Measurements from ENCODE around the gene PTPRN2. TPM values are rescaled to one million over a fixed set of nuclear protein-coding genes. Genes with fewer than 3 reads are reported as not detected.

Gene PTPRN2
- total RNA-seq, 1 experiment from 2014 or later, result 0.11 TPM

- H3K4me3 ChIP-seq (ENCODE audit: low read depth, low read length, poor library complexity, severe bottlenecking), result no peak overlapping the region
- no peaks in the 10 kb centered on the region for H3K36me3 ChIP-seq (ENCODE audit: insufficient read depth, low read length, poor library complexity, severe bottlenecking)
- CTCF ChIA-PET, result no interaction called here
- BruUV-seq (replicated peaks), result no TSS peak
- POLR2A ChIA-PET (ENCODE audit: low non-redundant PET), result no interaction called here
- H3K27me3 ChIP-seq (replicated peaks; ENCODE audit: insufficient read depth, low read depth, low read length, poor library complexity), result peaks cover 10% of the 10 kb centered on the region
- H3K27ac ChIP-seq (ENCODE audit: low read depth, low read length, poor library complexity, severe bottlenecking), result no peak overlapping the region
- H3K4me1 ChIP-seq (ENCODE audit: insufficient read depth, low read length, poor library complexity, severe bottlenecking), result no peaks in the 10 kb centered on the region
- no peak for TF ChIP-seq EZH2 (IDR thresholded peaks at IDR 0.05; ENCODE audit: borderline replicate concordance, low read depth, low read length, poor library complexity, severe bottlenecking)
- no peak for TF ChIP-seq CTCF (conservative IDR thresholded peaks at IDR 0.05; ENCODE audit: low read depth, low read length)
- H3K9me3 ChIP-seq (ENCODE audit: low read depth, low read length, poor library complexity, severe bottlenecking), result no peaks in the 10 kb centered on the region
- DNase-seq (ENCODE audit: low spot score), result no peak
- intact Hi-C loops (cut with micrococcal nuclease; ENCODE audit: unreplicated experiment), result no loop called here
Measured at GRCh38 chr7:158449266-158449665, 138.4 kb downstream of the PTPRN2 start.

- H3K27ac ChIP-seq (ENCODE audit: low read depth, low read length, poor library complexity, severe bottlenecking), result no peak overlapping the region
- no peak for DNase-seq (ENCODE audit: low spot score)
- ChIA-PET CTCF (no interaction called here), POLR2A (ENCODE audit: low non-redundant PET) (no interaction called here)
- BruUV-seq (replicated peaks), result no TSS peak
- peaks cover 10% of the 10 kb centered on the region for H3K27me3 ChIP-seq (replicated peaks; ENCODE audit: insufficient read depth, low read depth, low read length, poor library complexity)
- no peaks in the 10 kb centered on the region for H3K9me3 ChIP-seq (ENCODE audit: low read depth, low read length, poor library complexity, severe bottlenecking)
- no peaks in the 10 kb centered on the region for H3K36me3 ChIP-seq (ENCODE audit: insufficient read depth, low read length, poor library complexity, severe bottlenecking)
- TF ChIP-seq CTCF (conservative IDR thresholded peaks at IDR 0.05; ENCODE audit: low read depth, low read length) (no peak), EZH2 (IDR thresholded peaks at IDR 0.05; ENCODE audit: borderline replicate concordance, low read depth, low read length, poor library complexity, severe bottlenecking) (no peak)
- no peaks in the 10 kb centered on the region for H3K4me1 ChIP-seq (ENCODE audit: insufficient read depth, low read length, poor library complexity, severe bottlenecking)
- H3K4me3 ChIP-seq (ENCODE audit: low read depth, low read length, poor library complexity, severe bottlenecking), result no peak overlapping the region
- intact Hi-C loops (cut with micrococcal nuclease; ENCODE audit: unreplicated experiment), result no loop called here
Measured at GRCh38 chr7:158448430-158449100, 139.1 kb downstream of the PTPRN2 start.

GRCh38 chr7:158447506-158448171 lies 140.0 kb downstream of the PTPRN2 start:
- ChIA-PET CTCF (no interaction called here), POLR2A (ENCODE audit: low non-redundant PET) (no interaction called here)
- H3K4me1 ChIP-seq (ENCODE audit: insufficient read depth, low read length, poor library complexity, severe bottlenecking), result no peaks in the 10 kb centered on the region
- no peak overlapping the region for H3K4me3 ChIP-seq (ENCODE audit: low read depth, low read length, poor library complexity, severe bottlenecking)
- no peak for DNase-seq (ENCODE audit: low spot score)
- H3K27me3 ChIP-seq (replicated peaks; ENCODE audit: insufficient read depth, low read depth, low read length, poor library complexity), result peaks cover 10% of the 10 kb centered on the region
- BruUV-seq (replicated peaks), result no TSS peak
- H3K9me3 ChIP-seq (ENCODE audit: low read depth, low read length, poor library complexity, severe bottlenecking), result no peaks in the 10 kb centered on the region
- H3K27ac ChIP-seq (ENCODE audit: low read depth, low read length, poor library complexity, severe bottlenecking), result no peak overlapping the region
- H3K36me3 ChIP-seq (ENCODE audit: insufficient read depth, low read length, poor library complexity, severe bottlenecking), result no peaks in the 10 kb centered on the region
- intact Hi-C loops (cut with micrococcal nuclease; ENCODE audit: unreplicated experiment), result no loop called here
- TF ChIP-seq EZH2 (IDR thresholded peaks at IDR 0.05; ENCODE audit: borderline replicate concordance, low read depth, low read length, poor library complexity, severe bottlenecking) (no peak), CTCF (conservative IDR thresholded peaks at IDR 0.05; ENCODE audit: low read depth, low read length) (no peak)

All from A673 (cell line).